Keratinocyte (primary cell): Measurements from ENCODE around the gene GARNL3. TPM values are rescaled to one million over a fixed set of nuclear protein-coding genes. Genes with fewer than 3 reads are reported as not detected.

Experiments
- DNase-seq: peaks from one replicate; pipeline ENCODE4 v3.0.0-alpha.2; 2011; ENCODE audit warnings: low read depth, missing footprints, low spot score
- FAIRE-seq: peaks from 2 replicates; lab custom pipeline; 2011; peaks lifted over from hg19 to GRCh38; lab: Jason Lieb, UNC
- H2AFZ ChIP-seq: 2 replicates; pipeline ENCODE4 v1.6.0; 2012; ENCODE audit warnings: low read length, control low read depth, inconsistent platforms; ENCODE audit not compliant: control insufficient read depth
- H3K27ac ChIP-seq: 2 replicates; pipeline ENCODE4 v1.5.1; 2011; ENCODE audit warnings: low read length; ENCODE audit not compliant: control insufficient read depth, insufficient read depth
- H3K27me3 ChIP-seq: 3 replicates; pipeline ENCODE4 v1.6.0; 2011; ENCODE audit warnings: low read length; ENCODE audit not compliant: control insufficient read depth, insufficient read depth; ENCODE audit errors: extremely low read depth
- H3K36me3 ChIP-seq, 2 experiments: 2 replicates in 1 of 2; 3 replicates in 1 of 2; pipeline ENCODE4 v1.5.1; 2011; ENCODE audit warnings: low read length in 2 of 2, mild to moderate bottlenecking in 1 of 2; ENCODE audit not compliant: control insufficient read depth in 2 of 2, insufficient read depth in 2 of 2; ENCODE audit errors: extremely low read depth in 1 of 2
- H3K4me1 ChIP-seq: 3 replicates; pipeline ENCODE4 v1.5.1; 2011; ENCODE audit warnings: low read length; ENCODE audit not compliant: control insufficient read depth, insufficient read depth; ENCODE audit errors: extremely low read depth
- H3K4me2 ChIP-seq: 3 replicates; pipeline ENCODE4 v1.6.0; 2011; ENCODE audit warnings: low read depth, low read length; ENCODE audit not compliant: control insufficient read depth, insufficient read depth; ENCODE audit errors: extremely low read depth
- H3K4me3 ChIP-seq, 3 experiments: fragments of 200-600 bp in 1 of 3; sonication (generic) in 1 of 3; 2 replicates in 2 of 3; 3 replicates in 1 of 3; pipeline ENCODE4 v1.5.1; 2011 to 2016; ENCODE audit warnings: low read length in 3 of 3, mild to moderate bottlenecking in 3 of 3, control low read depth in 2 of 3, inconsistent platforms in 1 of 3, low read depth in 1 of 3, mixed read lengths in 1 of 3, mixed run types in 1 of 3, moderate library complexity in 1 of 3; ENCODE audit not compliant: control insufficient read depth in 2 of 3, insufficient read depth in 2 of 3; ENCODE audit errors: extremely low read depth in 1 of 3
- H3K79me2 ChIP-seq: 2 replicates; pipeline ENCODE4 v1.6.0; 2012; ENCODE audit warnings: low read length; ENCODE audit not compliant: control insufficient read depth, insufficient read depth
- H3K9ac ChIP-seq: 3 replicates; pipeline ENCODE4 v1.6.0; 2011; ENCODE audit warnings: low read length; ENCODE audit not compliant: control insufficient read depth, insufficient read depth; ENCODE audit errors: extremely low read depth
- H3K9me1 ChIP-seq: 3 replicates; pipeline ENCODE4 v1.6.0; 2011; ENCODE audit warnings: low read length; ENCODE audit not compliant: control insufficient read depth, insufficient read depth; ENCODE audit errors: extremely low read depth
- H3K9me3 ChIP-seq: 2 replicates; pipeline ENCODE4 v1.5.1; 2012; ENCODE audit warnings: low read depth, low read length; ENCODE audit not compliant: control insufficient read depth
- H4K20me1 ChIP-seq: 3 replicates; pipeline ENCODE4 v1.6.0; 2011; ENCODE audit warnings: low read length; ENCODE audit not compliant: control insufficient read depth, insufficient read depth; ENCODE audit errors: extremely low read depth
- EZH2 ChIP-seq: IDR thresholded peaks from one replicate; pipeline ENCODE4 v1.6.1; 2012; ENCODE audit warnings: inconsistent platforms, mild to moderate bottlenecking, low read length, moderate library complexity
- dilution Hi-C: fragments of 300-500 bp; cut with MboI; formaldehyde crosslinking; loops from one replicate; pipeline ENCODE4 v1.7.0; 2020; ENCODE audit warnings: low sequenced_read_pairs; ENCODE audit not compliant: extremely low pct_ligation_motif_present
- polyA plus RNA-seq, 5 experiments: library from polyadenylated mRNA; depleted of rRNA in 3 of 5; stranded (reverse) in 3 of 5; stranded (forward) in 1 of 5; unstranded in 1 of 5; fragments of >200 nt; gene quantifications; 1 replicate in 1 of 5; 2 replicates in 3 of 5; 3 replicates in 1 of 5; pipeline versions ENCODE4 v1.2.1 to v1.2.3, GENCODE V29; 2011 to 2012; ENCODE audit warnings: missing spikeins in 2 of 5, low read depth in 1 of 5, low replicate concordance in 1 of 5
- TF ChIP-seq, protein P1 (sequence below), 3 experiments: IDR thresholded peaks in 1 of 3; conservative IDR thresholded peaks in 1 of 3; optimal IDR thresholded peaks in 1 of 3; 2 replicates in 2 of 3; 3 replicates in 1 of 3; pipeline versions ENCODE3 to v1.5.1; 2011; ENCODE audit warnings: low read length in 3 of 3, mild to moderate bottlenecking in 3 of 3, moderate library complexity in 2 of 3, control low read depth in 1 of 3, inconsistent platforms in 1 of 3; ENCODE audit not compliant: insufficient read depth in 2 of 3; ENCODE audit errors: extremely low read depth in 1 of 3

GARNL3 gene
- polyA plus RNA-seq, 1 donor (not counting 4 experiments of a cell fraction or from before 2014, with no cell fraction given) = 2.4 TPM

DNA sequence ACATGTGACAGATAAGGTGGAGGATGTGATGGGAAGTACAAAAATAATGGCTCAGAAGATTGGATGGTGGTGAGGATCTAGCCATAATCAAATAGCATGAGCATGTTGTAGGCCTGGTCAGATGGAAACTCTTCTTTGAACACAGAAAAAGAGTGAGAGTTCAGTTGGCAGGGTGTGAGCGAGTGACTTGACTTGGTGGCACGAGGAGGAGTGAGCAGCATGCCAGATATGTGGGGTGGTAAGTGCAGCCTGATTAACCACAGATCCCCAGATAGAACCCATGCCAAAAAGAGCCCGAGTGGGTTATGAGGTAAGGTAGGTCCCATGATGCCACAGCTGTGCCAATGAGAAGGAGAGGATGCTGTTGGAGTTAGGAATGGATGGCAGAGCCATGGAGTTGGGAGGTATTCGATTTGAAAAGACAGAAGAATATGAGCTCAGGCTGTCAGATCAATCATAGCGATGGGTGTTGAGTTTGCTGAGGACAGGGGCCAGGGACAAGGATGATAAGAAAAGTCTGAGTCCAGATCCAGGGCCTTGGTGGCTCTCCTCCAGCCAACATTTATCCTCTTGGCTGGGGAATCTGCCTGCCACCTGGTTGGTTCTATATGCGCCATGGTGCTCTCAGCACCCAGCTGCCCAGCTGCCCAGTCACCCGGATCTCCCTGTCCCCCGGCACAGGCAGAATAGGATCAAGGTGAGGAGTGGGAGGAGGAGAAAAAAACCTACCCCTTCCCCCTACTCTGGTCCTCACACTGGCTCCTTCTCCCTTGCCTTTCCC, 16.5 kb downstream of the GARNL3 start:
- no peak for DNase-seq
- TF ChIP-seq, protein P1, sequence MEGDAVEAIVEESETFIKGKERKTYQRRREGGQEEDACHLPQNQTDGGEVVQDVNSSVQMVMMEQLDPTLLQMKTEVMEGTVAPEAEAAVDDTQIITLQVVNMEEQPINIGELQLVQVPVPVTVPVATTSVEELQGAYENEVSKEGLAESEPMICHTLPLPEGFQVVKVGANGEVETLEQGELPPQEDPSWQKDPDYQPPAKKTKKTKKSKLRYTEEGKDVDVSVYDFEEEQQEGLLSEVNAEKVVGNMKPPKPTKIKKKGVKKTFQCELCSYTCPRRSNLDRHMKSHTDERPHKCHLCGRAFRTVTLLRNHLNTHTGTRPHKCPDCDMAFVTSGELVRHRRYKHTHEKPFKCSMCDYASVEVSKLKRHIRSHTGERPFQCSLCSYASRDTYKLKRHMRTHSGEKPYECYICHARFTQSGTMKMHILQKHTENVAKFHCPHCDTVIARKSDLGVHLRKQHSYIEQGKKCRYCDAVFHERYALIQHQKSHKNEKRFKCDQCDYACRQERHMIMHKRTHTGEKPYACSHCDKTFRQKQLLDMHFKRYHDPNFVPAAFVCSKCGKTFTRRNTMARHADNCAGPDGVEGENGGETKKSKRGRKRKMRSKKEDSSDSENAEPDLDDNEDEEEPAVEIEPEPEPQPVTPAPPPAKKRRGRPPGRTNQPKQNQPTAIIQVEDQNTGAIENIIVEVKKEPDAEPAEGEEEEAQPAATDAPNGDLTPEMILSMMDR (optimal IDR thresholded peaks at IDR 0.05 in 1 of 3, IDR thresholded peaks at IDR 0.05 in 1 of 3, conservative IDR thresholded peaks at IDR 0.05 in 1 of 3; ENCODE audit: extremely low read depth in 1 of 3, insufficient read depth in 2 of 3, low read length in 3 of 3) = no peak
- no peak for TF ChIP-seq EZH2
- dilution Hi-C loops = no loop called here
- Histone ChIP-seq H3K4me3 (no peak overlapping the region), H3K9me1 (no peaks in the 10 kb centered on the region), H3K36me3 (no peaks in the 10 kb centered on the region), H3K9ac (no peak overlapping the region), H3K4me1 (peaks cover 11% of the 10 kb centered on the region), H3K27ac (no peak overlapping the region), H2AFZ (no peak overlapping the region), H3K4me2 (no peak overlapping the region), H3K79me2 (no peaks in the 10 kb centered on the region), H3K9me3 (no peaks in the 10 kb centered on the region), H4K20me1 (no peaks in the 10 kb centered on the region), H3K27me3 (no peaks in the 10 kb centered on the region)
- peak; percentile 13 for FAIRE-seq

- H4K20me1 ChIP-seq = no peaks in the 10 kb centered on the region
- no peaks in the 10 kb centered on the region for H3K27me3 ChIP-seq
- dilution Hi-C loops = no loop called here
- H3K79me2 ChIP-seq = no peaks in the 10 kb centered on the region
- H3K9ac ChIP-seq = no peak overlapping the region
- H3K4me2 ChIP-seq = no peak overlapping the region
- H3K9me1 ChIP-seq = no peaks in the 10 kb centered on the region
- H3K36me3 ChIP-seq = no peaks in the 10 kb centered on the region
- FAIRE-seq (no peak), DNase-seq (no peak)
- H3K4me1 ChIP-seq = peaks cover 11% of the 10 kb centered on the region
- H3K4me3 ChIP-seq = no peak overlapping the region
- H2AFZ ChIP-seq = no peak overlapping the region
- no peak overlapping the region for H3K27ac ChIP-seq
- TF ChIP-seq, protein P1 (optimal IDR thresholded peaks at IDR 0.05 in 1 of 3, IDR thresholded peaks at IDR 0.05 in 1 of 3, conservative IDR thresholded peaks at IDR 0.05 in 1 of 3; ENCODE audit: extremely low read depth in 1 of 3, insufficient read depth in 2 of 3, low read length in 3 of 3) = no peak
- TF ChIP-seq EZH2 = no peak
- H3K9me3 ChIP-seq = no peaks in the 10 kb centered on the region
Observed at GRCh38 chr9:127281891-127282290, 17.3 kb downstream of the GARNL3 start.
